SK-N-SH (cell line): Measurements from ENCODE around the gene KSR2. TPM values are rescaled to one million over a fixed set of nuclear protein-coding genes. Genes with fewer than 3 reads are reported as not detected.

ENCODE experiments used
- CTCF ChIA-PET: fragments of 300-600, 350-600 bp; formaldehyde crosslinking; extraction: SDS; loops from one replicate; lab custom pipeline; 2021; lab: Yijun Ruan, JAX
- POLR2A ChIA-PET: fragments of 350-600 bp; sonication (Branson Sonifier 250); formaldehyde crosslinking; extraction: SDS; loops from one replicate; lab custom pipeline; 2020; ENCODE audit warnings: antibody characterized with exemption, inconsistent platforms; lab: Yijun Ruan, JAX
- DNase-seq: peaks from one replicate; pipeline ENCODE4 v3.0.0; 2012
- H2AFZ ChIP-seq: fragments of 200-600 bp; sonication (generic); 2 replicates; pipeline ENCODE4 v1.8.1; 2016; ENCODE audit warnings: antibody characterized with exemption, mild to moderate bottlenecking, low read depth
- H3F3A ChIP-seq: fragments of 200-600 bp; sonication (generic); replicated peaks from 2 replicates; pipeline ENCODE3; 2016; ENCODE audit warnings: antibody characterized with exemption, mild to moderate bottlenecking; ENCODE audit not compliant: insufficient read depth
- H3K27ac ChIP-seq, 2 experiments: fragments of 200-500 bp in 1 of 2; fragments of 200-600 bp in 1 of 2; sonication (Bioruptor generic) in 1 of 2; sonication (generic), shearing (Covaris generic) in 1 of 2; 2 replicates each; pipeline versions ENCODE4 v1.5.1 to v1.6.1; 2014 to 2016; ENCODE audit warnings: low read depth in 2 of 2, inconsistent platforms in 1 of 2, low read length in 1 of 2, mild to moderate bottlenecking in 1 of 2, mixed read lengths in 1 of 2
- H3K27me3 ChIP-seq: fragments of 200-600 bp; sonication (generic), shearing (Covaris generic); 2 replicates; pipeline ENCODE4 v1.6.1; 2016; ENCODE audit warnings: mixed run types; ENCODE audit not compliant: insufficient read depth
- H3K36me3 ChIP-seq, 2 experiments: fragments of 200-500 bp in 1 of 2; fragments of 200-600 bp in 1 of 2; sonication (Bioruptor generic) in 1 of 2; sonication (generic) in 1 of 2; replicated peaks in 1 of 2; 2 replicates each; pipeline versions ENCODE3 to v1.5.1; 2014 to 2016; ENCODE audit warnings: low read length in 1 of 2, mild to moderate bottlenecking in 1 of 2; ENCODE audit not compliant: insufficient read depth in 2 of 2, control insufficient read depth in 1 of 2
- H3K4me1 ChIP-seq, 2 experiments: fragments of 200-500 bp in 1 of 2; fragments of 200-600 bp in 1 of 2; sonication (Bioruptor generic) in 1 of 2; sonication (generic), shearing (Covaris generic) in 1 of 2; 2 replicates each; pipeline versions ENCODE4 v1.5.1 to v1.6.1; 2014 to 2016; ENCODE audit warnings: low read depth in 1 of 2, low read length in 1 of 2, mixed run types in 1 of 2; ENCODE audit not compliant: insufficient read depth in 2 of 2, control insufficient read depth in 1 of 2
- H3K4me2 ChIP-seq: fragments of 200-600 bp; sonication (generic), shearing (Covaris generic); 2 replicates; pipeline ENCODE4 v1.6.1; 2017; ENCODE audit warnings: mixed run types
- H3K4me3 ChIP-seq, 2 experiments: fragments of 200-500 bp in 1 of 2; fragments of 200-600 bp in 1 of 2; sonication (Bioruptor generic) in 1 of 2; sonication (generic), shearing (Covaris generic) in 1 of 2; 2 replicates each; pipeline versions ENCODE4 v1.5.1 to v1.8.1; 2014 to 2016; ENCODE audit warnings: low read depth in 2 of 2, inconsistent platforms in 1 of 2, low read length in 1 of 2, mild to moderate bottlenecking in 1 of 2, mixed read lengths in 1 of 2, moderate library complexity in 1 of 2
- H3K79me2 ChIP-seq: fragments of 200-600 bp; sonication (generic); 2 replicates; pipeline ENCODE4 v1.8.1; 2017; ENCODE audit warnings: mild to moderate bottlenecking; ENCODE audit not compliant: insufficient read depth
- H3K9ac ChIP-seq: fragments of 200-600 bp; sonication (generic); 2 replicates; pipeline ENCODE4 v1.6.1; 2017; ENCODE audit warnings: mixed run types
- H3K9me2 ChIP-seq: fragments of 200-600 bp; sonication (generic); 2 replicates; pipeline ENCODE4 v1.6.1; 2017; ENCODE audit warnings: mixed run types
- H3K9me3 ChIP-seq: fragments of 200-600 bp; sonication (generic); 2 replicates; pipeline ENCODE4 v1.6.1; 2017; ENCODE audit warnings: mixed run types, mild to moderate bottlenecking, moderate library complexity
- H4K20me1 ChIP-seq: fragments of 200-600 bp; sonication (generic); 2 replicates; pipeline ENCODE4 v1.6.1; 2017; ENCODE audit warnings: mild to moderate bottlenecking, mixed run types; ENCODE audit not compliant: insufficient read depth
- CTCF ChIP-seq: fragments of 200-600 bp; sonication (generic); IDR thresholded peaks from 2 replicates; pipeline ENCODE4 v1.6.1; 2017; ENCODE audit warnings: antibody characterized with exemption, mild to moderate bottlenecking, moderate library complexity
- ELF1 ChIP-seq: IDR thresholded peaks from 2 replicates; pipeline ENCODE4 v1.4.0; 2012
- GABPA ChIP-seq: IDR thresholded peaks from 2 replicates; pipeline ENCODE4 v1.4.0; 2012; ENCODE audit warnings: low read depth, mild to moderate bottlenecking
- GATA2 ChIP-seq: sonication (generic); formaldehyde crosslinking; IDR thresholded peaks from 2 replicates; pipeline ENCODE4 v1.5.0; 2020; ENCODE audit warnings: mild to moderate bottlenecking, missing genetic modification reagents
- MAX ChIP-seq: IDR thresholded peaks from 2 replicates; pipeline ENCODE4 v1.4.0; 2012; ENCODE audit warnings: low read depth
- RXRA ChIP-seq: IDR thresholded peaks from 2 replicates; pipeline ENCODE4 v1.4.0; 2012; ENCODE audit warnings: low read depth, mild to moderate bottlenecking, borderline replicate concordance
- TAF1 ChIP-seq: IDR thresholded peaks from 2 replicates; pipeline ENCODE4 v1.6.1; 2012; ENCODE audit warnings: low read depth, mild to moderate bottlenecking, low read length, moderate library complexity, borderline replicate concordance
- TEAD4 ChIP-seq: IDR thresholded peaks from 2 replicates; pipeline ENCODE4 v1.4.0; 2012; ENCODE audit warnings: mild to moderate bottlenecking, borderline replicate concordance; ENCODE audit not compliant: insufficient read depth
- WGBS: methylation state at CpG from one replicate; pipeline ENCODE4 v1.1.6; 2017; ENCODE audit warnings: low lambda C conversion rate; 5-methylcytosine and 5-hydroxymethylcytosine counted together
- polyA plus RNA-seq, 3 experiments: library from polyadenylated mRNA; depleted of rRNA; stranded (reverse); fragments of >200 nt; gene quantifications; 2 replicates each; pipeline ENCODE4 v1.2.3, GENCODE V29; 2012
- TF ChIP-seq, protein P1 (sequence below): IDR thresholded peaks from 2 replicates; pipeline ENCODE4 v1.4.0; 2012; ENCODE audit warnings: low read depth, borderline replicate concordance

KSR2 gene
- polyA plus RNA-seq, 1 of the 3 experiments (the other 2 are of a cell fraction), result 0.12 TPM

GRCh38 chr12:117522559-117522958 is 446.2 kb downstream of the KSR2 start (continued):
- TF ChIP-seq GABPA, result no peak

DNA sequence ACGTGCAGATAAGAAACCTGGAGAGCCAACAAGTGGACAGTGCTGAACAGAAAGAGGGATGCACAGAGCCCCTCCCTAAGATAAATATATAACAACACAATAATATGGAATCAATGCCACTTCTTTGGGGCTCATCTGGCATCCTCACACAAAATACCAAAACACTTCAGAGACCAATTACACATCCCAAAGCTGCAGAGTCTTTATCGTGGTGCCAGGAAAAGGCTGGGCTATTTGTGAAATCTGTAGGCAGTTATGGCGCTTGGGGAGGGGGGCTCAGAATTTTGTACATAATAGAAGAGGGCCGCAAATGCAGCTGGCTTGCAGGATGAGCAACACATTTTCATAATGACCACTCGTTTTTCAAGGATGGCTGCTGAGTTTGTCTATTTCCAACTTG is 446.9 kb downstream of the KSR2 start:
- H3F3A ChIP-seq, result no peaks in the 10 kb centered on the region
- DNase-seq, result no peak
- H3K9ac ChIP-seq, result no peak overlapping the region
- no peak overlapping the region for H3K27ac ChIP-seq
- no peaks in the 10 kb centered on the region for H3K36me3 ChIP-seq
- H3K4me3 ChIP-seq, result no peak overlapping the region
- H3K9me3 ChIP-seq, result no peaks in the 10 kb centered on the region
- ChIA-PET POLR2A (no interaction called here), CTCF (interaction anchor here (1.1 kb wide), 1 partner anchor 21 kb away, joined by 3 read pairs; no protein-coding TSS in a partner anchor)
- no peaks in the 10 kb centered on the region for H3K79me2 ChIP-seq
- no peak overlapping the region for H2AFZ ChIP-seq
- no peaks in the 10 kb centered on the region for H4K20me1 ChIP-seq
- no peaks in the 10 kb centered on the region for H3K27me3 ChIP-seq
- no peak overlapping the region for H3K4me2 ChIP-seq
- peaks cover 0 to 5% of the 10 kb centered on the region in 2 experiments; a peak in 1 of 4 replicates for H3K4me1 ChIP-seq
- no peaks in the 10 kb centered on the region for H3K9me2 ChIP-seq
- TF ChIP-seq ELF1, result no peak
- TF ChIP-seq TEAD4, result no peak
- 43% methylated on average over 5 of the region's 5 CpGs for WGBS

DNA sequence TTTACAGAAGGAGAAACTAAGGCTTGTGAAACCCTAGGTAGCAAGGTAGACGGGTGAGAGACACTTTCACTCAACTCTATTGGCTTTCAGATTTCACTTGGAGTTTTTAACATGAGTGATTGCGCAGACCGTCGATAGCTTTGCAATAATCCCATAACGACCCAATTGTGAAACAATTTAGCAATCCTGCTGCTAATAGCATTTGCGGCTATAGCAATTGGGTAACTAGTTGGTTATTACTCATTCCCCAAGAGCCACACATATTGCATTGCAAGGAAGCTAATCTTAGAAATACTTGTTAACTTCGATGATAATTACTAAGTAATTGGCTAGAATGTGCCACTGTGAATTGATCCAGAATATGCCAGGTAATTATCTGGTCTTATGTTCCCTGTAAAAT is 447.4 kb downstream of the KSR2 start:
- H3K79me2 ChIP-seq, result no peaks in the 10 kb centered on the region
- no peak overlapping the region for H2AFZ ChIP-seq
- no peaks in the 10 kb centered on the region for H3F3A ChIP-seq
- H3K36me3 ChIP-seq, result no peaks in the 10 kb centered on the region
- H3K4me2 ChIP-seq, result no peak overlapping the region
- H3K27me3 ChIP-seq, result no peaks in the 10 kb centered on the region
- H3K4me3 ChIP-seq, result no peak overlapping the region
- 48% methylated on average over 7 of the region's 7 CpGs for WGBS
- TF ChIP-seq, protein P1, sequence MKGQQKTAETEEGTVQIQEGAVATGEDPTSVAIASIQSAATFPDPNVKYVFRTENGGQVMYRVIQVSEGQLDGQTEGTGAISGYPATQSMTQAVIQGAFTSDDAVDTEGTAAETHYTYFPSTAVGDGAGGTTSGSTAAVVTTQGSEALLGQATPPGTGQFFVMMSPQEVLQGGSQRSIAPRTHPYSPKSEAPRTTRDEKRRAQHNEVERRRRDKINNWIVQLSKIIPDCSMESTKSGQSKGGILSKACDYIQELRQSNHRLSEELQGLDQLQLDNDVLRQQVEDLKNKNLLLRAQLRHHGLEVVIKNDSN, result no peak
- TF ChIP-seq TAF1, result no peak
- TF ChIP-seq RXRA, result no peak
- no peak for TF ChIP-seq GATA2 (CRISPR knock-in tag)
- no peak for TF ChIP-seq CTCF
- no peak for TF ChIP-seq MAX
- no peak for TF ChIP-seq ELF1
- peaks cover 0 to 5% of the 10 kb centered on the region in 2 experiments; a peak in 1 of 4 replicates for H3K4me1 ChIP-seq
- no peak overlapping the region for H3K27ac ChIP-seq
- POLR2A ChIA-PET, result interaction anchor here (0.6 kb wide), 1 partner anchor 195 kb away, joined by 4 read pairs; no protein-coding TSS in a partner anchor
- no peaks in the 10 kb centered on the region for H3K9me2 ChIP-seq
- no peaks in the 10 kb centered on the region for H3K9me3 ChIP-seq
- H3K9ac ChIP-seq, result no peak overlapping the region
- H4K20me1 ChIP-seq, result no peaks in the 10 kb centered on the region
- CTCF ChIA-PET, result no interaction called here
- DNase-seq, result no peak
